HG03066 (cell line): ENCODE measurements around the gene EIF5.

Source experiments
- ATAC-seq: cut with Tn5 transposase; IDR thresholded peaks from one replicate; pipeline ENCODE4 v1.9.1; 2021; ENCODE audit warnings: low read depth; ENCODE audit not compliant: unreplicated experiment

EIF5 gene

DNA sequence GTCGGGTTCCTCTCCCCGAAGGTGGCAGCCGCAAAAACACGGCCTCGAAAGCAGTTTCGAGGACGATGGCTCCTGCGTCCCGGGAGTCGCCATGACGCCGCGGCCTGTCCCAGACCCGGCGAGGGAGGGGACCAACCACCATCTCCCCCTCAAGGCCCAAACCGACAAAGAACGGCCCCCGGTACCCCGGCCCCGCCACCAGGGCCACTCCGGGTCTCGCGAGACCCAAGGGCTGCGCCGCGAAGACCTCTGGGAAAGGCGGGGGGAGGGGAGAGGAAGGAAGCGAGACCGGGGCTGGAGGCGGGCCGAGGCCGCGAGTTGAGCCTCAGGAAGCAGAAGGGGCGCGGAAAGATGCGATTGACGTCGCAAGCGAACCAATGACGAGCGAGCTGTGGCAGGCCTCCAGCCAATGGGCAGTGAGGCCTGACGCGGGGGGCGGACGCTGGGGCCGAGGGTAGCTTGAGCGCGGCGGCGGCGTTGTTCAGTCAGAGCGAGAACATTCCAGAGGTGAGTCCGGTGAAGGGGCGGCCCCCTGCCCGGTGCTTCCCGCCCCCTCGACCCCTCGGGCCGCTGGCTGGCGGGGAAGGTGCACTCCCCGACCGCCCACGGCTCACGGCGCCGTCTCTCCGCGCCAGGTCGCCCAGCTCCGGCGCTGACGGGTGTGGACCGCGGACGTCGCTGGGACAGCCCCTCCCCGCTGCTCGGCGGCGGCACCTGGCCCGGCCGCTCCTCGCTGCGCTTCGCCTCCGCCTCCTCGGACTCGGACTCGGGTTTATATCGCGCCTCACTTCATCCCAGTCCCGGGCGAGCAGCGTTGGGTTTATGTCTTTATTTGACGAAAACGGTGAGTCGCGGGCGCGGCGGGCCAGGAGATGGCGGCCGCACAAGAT is at the start of gene EIF5:
TSS of gene EIF5 (plus strand) at position 484 of the 890 bp plus-strand sequence. CDS start 1,624 bp downstream, outside the sequence.
- peak; percentile 84 for ATAC-seq

DNA sequence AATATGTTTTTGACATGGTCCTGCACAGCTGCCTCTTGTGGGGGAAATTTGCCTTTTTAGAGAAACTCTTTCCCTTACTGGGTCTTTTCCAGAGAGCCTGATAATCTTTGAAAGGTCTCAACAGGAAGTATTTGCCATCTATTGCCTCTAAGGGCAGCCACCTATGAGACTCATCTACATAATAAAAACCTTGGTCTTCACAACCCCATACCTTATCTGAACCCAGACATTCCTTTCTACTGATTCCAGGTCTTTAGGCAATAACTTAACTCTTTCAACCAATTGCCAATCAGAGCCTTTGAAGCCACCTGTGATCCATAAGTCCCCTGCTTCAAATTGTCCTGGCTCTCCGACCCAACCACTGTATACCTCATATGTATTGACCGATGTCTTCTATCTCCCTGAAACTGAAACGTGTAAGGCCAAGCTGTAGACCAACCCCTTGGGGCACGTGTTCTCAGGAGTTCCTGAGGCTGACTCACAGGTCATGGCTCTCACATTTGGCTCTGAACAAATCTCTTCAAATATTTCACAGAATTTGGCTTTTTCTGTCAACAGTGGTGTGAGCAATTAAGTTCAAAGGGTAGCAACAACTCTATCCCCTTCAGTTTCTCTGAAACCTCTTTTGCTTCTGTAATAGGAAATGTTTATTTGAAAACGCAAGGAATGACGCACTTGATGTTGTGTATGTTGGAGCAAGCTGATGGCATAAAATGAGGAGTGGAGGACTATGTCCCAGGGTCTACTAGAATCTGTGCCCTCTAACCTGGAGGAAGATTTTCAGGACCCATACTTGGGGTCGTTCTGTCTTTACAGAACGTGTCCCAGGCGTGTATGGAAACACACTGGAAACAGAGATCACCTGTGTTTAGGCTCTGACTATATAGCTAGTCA is 49.2 kb upstream of the EIF5 start:
- ATAC-seq = no peak

DNA sequence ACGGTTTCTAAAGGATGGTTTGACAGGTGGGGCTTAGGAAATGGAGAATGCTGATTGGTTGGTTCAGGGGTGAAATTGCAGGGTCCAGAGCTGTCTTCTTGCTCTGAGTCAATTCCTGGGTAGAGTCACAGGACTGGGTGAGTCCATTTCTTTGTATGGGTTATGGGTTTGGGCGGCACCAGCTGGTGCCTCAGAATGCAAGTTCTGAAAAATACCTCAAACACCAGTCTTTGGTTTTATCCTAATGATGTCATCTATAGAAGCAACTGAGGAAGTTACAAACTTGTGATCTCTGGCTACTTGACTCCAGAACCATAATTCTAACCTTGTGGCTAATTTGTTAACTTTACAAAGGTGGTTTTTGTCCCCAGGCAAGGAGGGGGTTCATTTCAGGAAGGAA is 47.6 kb upstream of the EIF5 start:
- no peak for ATAC-seq

DNA sequence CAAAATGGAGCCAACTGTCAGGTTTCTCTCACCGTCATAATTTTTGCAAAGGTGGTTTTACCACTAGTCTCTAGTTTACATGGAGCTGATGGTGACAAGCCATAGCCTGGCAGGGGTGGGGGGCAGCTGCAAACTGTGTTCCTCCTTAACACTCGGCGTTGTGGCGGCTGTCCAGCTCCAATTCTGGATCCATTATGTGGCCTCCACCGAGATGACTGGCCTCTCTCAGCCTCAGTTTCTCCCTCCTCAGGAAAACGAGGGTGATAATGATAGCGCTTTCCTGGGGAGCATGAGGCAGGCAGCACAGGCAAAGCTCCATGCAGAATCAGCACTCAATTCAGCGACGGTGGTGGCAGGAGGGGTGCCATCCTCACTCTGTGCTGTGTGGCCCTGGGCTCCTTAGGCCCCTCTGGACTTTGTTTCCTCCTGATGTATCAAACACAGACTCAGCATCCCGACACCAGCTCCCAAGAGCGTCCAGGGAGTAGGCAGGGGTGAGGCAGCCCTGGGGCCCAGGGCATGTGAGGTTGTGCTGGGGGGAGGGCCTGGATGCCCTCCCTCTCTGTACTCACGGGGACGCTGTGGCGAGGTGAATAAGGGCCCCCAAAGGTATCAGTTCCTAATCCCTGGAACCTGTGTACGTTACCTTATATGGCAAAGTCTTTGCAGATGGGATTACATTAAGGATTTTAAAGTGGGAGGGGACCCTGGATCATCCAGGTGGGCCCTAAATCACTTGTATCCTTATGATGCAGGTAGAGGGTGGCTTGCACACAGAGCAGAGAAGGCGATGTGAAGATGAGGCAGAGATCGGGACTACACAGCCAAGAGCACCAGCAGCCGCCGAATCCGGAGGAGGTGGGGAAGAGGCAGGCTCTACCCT is 46.8 kb upstream of the EIF5 start:
- ATAC-seq = no peak

DNA sequence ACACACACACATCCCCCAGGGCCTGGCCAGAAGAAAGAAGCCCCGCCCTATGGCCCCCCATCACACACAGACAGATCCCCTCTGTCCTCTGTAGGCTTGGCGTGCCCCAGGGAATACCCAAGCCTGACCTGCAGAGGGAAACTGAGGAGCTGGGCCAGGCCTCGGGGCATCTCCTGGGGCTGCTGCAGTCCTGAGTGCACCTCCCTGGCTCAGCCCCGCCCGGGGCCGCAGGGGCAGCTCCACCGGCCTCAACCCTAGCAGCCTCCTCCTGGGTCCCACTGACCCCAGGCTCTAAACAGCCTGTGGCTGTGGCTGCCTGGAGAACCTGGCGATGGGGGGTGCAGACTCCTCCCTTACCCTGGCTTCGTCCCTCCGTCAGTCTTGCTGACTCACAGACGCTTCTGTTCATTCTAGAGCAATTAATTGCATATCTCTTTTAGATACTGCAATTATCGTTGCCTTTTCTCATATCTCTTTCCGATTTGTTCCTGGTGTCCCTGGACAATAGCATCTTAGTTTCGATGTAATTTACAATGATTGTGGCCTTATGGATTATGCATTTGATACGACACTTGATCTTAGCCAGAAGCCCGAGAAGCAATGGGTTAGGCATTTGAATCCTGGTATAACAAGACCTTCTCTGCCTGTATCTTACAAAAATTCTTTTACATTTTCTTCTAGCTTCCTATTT is 45.8 kb upstream of the EIF5 start:
- ATAC-seq = no peak

DNA sequence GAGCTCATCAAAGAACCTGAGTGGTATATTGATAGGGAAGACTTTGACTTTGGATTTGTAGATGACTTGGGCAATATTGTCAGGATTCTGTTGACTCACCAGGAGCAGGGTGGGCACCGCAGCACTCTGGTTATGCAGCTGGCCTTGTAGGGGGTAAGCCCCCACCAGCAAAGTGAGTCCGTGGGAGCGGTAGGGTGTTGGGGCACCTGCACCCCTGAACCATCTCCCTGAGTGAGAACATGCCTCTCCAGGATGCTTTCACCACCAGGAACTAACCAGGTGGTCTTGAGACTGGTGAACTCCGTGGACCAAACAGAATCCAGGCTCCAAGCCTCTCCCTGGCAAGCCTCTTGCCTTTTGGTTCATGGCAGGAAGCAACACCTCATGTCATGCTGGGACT is 44.0 kb upstream of the EIF5 start:
- no peak for ATAC-seq

DNA sequence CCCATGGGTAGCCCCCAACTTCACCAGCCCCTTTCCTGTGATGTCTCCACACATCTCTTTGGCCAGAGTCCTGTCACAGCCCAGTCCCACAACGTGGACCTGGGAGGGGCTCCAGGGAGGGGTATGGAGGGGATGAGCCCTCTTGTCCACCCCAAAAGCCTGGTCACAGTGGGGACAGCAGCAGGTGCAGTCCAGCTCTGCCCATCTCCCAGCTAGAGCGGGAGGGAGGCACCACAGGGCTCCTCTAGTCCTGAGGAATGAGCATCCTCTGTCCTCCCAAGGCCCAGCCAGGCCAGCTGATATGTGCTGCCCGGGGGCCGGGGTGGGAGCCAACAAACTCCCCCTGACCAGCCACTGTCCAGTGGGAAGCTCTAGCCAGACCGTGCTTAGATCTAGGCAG is 43.5 kb upstream of the EIF5 start:
- ATAC-seq = no peak

DNA sequence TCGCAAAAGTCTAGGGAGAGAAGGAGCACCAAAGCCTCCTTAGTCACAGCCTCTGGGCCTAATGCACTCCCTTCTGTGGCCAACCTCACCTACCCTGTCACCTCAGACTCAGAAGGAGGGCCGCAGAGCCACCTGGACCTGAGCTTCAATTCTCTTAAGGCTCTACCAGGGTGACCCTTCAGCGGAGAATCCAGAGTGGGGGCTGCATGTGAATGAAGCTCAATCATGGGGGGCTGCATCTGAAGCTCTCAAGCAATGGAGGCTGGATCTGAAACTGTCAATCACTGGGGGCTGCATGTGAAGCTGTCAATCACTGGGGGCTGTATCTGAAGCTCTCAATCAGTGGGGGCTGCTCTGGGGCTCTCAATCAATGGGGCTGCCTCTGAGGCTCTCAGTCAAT is 43.1 kb upstream of the EIF5 start:
- ATAC-seq = no peak

DNA sequence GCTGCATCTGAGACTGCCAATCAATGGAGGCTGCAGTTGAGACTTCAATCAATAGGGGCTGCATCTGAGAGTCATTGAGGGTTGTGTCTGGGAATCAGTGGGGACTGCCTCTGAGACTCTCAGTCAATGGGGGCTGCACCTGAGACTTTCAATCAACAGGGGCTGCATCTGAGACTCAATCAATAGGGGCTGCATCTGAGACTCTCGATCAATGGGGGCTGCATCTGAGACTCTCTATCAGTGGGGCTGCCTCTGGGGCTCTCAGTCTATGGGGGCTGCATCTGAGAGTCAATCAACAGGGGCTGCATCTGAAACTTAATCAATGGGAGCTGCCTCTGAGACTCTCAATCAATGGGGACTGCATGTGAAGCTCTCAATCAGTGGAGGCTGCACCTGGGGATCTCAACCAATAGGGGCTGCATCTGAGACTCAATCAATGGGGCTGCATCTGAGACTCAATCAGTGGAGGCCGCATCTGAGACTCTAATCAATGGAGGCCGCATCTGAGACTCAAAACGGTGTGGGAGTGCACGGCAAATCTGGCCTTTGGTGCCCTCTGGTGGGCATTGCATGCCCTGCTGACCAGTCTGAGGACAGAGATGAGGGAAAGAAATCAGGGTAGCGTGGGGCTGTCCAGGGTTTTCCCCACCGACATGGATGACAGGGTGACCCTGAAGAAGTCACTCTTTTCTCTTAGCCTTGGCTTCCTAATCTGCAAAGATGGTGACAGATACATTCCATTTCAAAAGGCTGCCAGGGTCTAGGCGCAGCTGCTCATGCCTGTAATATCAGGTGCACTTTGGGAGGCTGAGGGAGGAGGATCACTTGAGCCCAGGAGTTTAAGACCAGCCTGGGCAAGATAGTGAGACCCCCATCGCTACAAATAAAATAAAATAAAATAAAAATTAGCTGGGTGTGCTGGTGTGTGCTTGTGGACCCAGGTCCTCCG is 41.3 kb upstream of the EIF5 start:
- ATAC-seq = no peak

DNA sequence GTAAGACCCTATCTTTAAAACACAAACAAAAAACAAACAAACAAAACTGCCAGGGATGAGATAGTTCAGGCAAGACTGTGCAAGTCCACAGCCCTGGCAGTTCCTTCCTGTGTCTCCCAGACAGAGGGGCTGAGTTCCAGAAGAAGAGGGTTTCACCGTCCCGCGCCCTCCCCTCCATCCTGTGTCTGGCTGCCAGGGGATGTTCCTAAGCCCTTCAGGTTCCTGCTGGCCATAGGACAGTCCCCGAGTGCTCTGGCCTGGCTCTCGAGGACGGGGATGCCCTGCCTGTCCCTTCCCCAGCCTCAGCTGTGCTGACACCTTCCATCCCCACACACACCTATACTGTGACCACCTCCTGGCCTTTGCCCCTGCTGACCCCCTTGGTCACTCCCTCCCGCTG is 40.6 kb upstream of the EIF5 start:
- ATAC-seq = no peak

DNA sequence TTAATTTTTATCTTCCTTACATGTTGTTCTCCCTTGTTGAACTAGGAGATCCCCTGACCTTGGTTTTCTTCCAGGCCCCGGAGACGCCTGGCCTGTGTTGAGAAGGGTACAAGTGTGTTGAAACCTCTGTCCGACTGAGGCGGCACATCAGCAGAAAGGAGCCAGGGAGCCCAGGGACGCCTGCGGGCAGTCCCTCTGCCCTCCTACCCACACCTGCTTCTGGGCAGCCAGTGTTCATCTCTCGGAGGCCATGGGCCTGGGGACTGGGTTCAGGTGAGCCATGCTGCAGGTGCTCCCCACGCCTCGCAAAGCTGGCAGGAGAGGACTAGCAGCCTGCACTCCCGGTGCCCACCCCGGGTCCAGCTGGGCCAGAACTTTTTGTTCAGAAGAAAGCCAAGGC is 39.9 kb upstream of the EIF5 start:
- no peak for ATAC-seq

DNA sequence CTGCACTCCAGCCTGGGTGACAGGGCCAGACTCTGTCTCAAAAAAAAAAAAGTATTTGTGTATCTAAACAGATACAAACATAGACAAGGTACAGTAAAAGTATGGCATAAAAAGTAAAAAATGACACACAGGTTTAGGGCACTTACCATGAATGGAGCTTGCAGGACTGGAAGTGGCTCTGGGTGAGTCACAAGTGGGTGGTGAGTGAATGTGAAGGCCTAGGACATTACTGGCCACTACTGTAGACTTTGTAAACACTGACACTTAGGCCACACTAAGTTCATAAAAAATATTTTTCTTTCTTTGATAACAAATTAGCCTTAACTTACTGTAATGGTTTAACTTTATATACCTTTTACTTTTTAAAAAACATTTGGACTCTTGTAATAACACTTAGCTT is 38.0 kb upstream of the EIF5 start:
- no peak for ATAC-seq

DNA sequence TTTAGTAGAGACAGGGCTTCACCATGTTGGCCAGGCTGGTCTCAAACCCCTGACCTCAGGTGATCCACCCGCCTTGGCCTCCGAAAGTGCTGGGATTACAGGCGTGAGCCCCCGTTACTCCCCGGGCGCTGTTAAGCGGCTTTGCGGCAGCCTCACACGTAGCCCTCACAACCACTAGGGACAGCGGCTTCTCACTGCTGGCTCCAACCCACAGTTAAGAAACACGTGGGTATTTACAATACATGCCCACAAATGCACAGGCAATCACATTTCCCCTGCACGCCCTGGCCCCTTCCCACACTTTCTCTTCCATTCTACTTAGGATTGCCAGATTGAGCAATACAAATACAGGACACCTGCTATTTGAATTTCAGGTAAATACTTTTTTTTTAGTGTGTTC is 37.0 kb upstream of the EIF5 start:
- ATAC-seq = no peak

DNA sequence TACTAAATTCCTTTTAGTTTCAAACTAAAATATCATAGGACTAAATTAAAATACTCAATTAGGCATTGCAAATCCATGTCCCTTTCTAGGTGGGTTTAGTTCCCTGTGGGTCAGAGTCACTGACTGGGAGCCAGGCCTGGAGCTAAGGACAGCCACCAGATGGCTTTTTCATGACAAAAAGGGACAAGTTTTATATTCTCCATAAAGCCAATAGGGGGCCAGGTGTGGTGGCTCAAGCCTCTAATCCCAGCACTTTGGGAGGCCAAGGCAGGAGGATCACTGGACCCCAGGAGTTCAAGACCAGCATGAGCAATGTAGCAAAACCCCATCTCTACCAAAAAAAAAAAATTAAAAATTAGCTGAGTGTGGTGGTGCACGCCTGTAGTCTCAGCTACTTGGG is 35.4 kb upstream of the EIF5 start:
- no peak for ATAC-seq

DNA sequence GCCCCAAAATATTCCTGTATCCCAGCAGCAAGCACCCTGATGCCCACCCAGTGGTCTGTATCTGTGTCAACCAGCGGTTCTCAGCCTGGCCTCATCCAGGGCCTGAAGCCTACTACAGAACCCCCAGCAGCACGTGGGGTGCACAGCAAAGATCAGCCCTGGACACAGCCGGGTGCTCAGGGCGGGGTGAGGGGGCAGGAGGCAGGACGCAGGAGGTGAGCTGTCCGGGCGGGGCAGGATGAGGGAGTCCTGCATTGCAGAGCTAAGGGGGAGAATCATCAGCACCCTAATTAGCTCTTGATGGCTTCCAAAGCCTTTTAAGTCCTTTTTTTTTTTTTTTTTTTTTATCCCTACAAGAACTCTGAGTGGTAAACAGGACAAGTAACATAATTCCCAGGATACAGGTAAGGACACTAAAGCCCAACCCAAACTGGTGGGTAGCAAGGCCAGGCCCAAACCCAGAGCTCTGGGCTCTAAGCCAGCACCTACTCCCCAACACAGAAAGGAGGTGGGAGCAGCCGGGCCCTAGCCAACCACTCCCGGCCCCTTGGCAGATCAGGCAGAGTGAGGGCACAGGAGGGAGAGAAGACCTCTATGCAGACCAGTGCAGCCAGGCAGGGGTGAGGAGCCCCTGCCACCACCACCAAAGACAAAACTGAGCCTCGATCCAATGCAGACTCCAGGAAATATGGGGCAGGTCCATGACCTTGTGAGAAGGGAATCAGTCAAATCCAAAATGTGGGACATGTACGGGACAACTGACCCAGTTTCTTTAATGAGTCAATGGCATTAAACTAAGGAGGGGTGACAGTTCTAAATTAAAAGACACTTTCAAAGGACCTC is 32.3 kb upstream of the EIF5 start:
- no peak for ATAC-seq

DNA sequence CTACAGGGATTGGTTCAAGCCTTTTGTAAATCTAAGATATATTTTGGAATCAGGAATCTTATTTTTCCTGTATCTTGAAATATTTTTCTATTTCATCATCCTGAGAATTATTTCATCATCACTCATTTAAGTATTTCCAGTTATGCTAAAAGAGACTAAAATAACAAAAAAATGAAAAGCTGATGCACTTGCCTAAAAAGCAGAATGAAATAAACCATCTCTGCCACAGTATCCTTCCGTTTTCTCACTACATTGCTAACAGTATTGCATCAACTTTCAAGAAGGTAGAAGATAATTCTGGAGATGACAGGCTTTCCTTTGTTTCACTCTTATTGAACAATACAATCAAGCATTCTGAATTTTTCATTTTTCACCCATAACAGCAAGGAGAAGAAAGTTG is 31.1 kb upstream of the EIF5 start:
- ATAC-seq = no peak

DNA sequence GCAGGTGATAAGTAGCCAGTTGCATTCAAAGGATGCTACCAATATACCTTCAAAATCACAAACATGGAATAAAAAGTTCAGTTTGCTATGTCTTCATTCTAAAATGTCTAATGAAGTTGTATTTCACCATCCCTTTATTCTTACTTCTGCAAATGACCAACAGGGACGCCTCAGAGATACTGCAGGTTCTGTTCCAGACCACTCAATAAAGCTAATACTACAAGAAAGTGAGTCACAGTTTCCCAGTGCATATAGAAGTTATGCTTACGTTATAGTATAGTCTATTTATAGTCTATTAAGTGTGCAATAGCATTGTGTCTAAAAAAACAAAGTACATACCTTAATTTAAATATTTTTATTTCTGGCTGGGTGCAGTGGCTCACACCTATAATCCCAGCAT is 29.3 kb upstream of the EIF5 start:
- ATAC-seq = no peak
